GM04504 (cell line): ENCODE measurements around the gene TFF2.

ENCODE experiments used
- DNase-seq: peaks from one replicate; pipeline ENCODE4 v3.0.0-alpha.2; 2012; ENCODE audit warnings: low read depth

The TFF2 gene

DNA sequence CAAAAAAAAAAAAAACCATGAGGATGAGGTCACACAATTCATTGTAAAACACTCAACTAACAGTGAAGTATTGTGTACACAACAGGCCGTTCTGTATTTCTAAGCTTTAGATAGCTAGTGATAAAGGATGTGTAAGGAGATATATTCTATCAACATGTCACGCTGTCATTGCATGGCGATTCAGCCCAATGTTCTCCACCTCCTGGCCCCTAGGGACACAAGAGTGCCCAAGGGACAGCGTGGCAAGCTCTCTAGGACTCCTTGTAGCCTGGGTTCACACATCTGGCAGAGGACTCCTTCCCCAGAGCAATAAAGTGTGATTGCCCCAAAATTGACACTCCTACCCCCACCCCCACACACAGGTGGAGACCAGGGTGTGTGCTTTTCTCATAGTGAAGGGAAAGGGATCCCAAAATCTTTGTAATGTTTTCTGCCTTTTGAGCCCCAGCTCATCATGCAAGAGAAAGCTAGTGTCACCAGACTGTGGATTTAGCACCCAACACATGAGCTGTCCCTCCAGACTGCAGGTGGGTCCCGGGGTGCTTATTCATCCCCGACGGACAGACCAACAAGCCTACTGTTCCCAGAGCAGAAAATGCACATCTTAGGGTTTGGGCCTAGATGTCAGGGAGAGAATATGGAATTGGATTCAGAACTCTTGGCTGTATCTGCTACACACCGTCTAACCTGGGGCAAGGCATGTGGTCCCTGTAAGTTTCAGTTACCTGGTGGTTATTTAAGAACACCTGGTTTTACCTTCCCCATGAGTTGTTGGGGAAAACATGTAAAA is 33.6 kb upstream of the TFF2 start:
- DNase-seq = no peak

- DNase-seq = no peak
Measured at GRCh38 chr21:42383331-42383730, 32.5 kb upstream of the TFF2 start.

GRCh38 chr21:42382915-42383314 is 32.1 kb upstream of the TFF2 start:
- no peak for DNase-seq

- DNase-seq = no peak
Measured at GRCh38 chr21:42381347-42381984, 30.7 kb upstream of the TFF2 start.

DNA sequence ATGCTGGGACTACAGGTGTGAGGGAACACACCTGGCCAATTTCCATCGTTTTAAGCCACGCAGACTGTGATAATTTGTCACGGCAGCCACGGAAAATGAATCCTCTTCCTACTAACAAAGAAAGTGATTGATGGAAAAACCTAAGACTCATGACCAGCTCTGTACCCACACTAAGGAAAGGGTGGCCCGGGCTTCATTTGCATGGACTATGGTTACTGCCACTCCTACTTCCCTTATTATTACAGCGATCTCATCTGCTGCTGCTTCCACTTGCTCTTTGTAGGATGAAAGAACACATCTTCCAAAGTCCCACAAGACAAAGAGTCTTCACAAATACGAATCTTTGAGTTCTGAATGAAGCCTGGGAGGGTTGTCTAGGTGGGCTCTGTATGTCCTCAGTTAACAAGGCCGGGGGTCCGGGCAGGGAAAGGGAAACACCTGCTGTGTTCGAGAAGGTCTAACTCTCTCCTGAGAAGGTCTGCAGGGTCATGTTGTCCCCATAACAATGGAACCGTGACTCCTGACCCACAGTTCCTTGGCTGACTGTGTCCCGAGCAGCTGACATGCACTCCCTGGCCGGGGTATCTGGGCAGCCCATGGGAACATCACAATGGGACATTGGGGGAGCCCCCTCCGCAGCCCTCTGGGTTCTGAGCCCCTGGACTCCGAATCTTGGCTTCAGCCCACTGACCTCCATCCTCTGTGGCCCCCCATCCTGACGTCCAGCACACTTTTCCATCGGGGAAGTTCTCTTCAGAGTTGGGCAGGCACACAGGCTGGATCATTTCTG is 28.8 kb upstream of the TFF2 start:
- no peak for DNase-seq

- DNase-seq = no peak
Measured at GRCh38 chr21:42378418-42378817, 27.6 kb upstream of the TFF2 start.

- no peak for DNase-seq
Measured at GRCh38 chr21:42377951-42378340, 27.2 kb upstream of the TFF2 start.

GRCh38 chr21:42377211-42377950 is 26.6 kb upstream of the TFF2 start:
- no peak for DNase-seq

- no peak for DNase-seq
Measured at GRCh38 chr21:42376338-42376982, 25.7 kb upstream of the TFF2 start.

DNA sequence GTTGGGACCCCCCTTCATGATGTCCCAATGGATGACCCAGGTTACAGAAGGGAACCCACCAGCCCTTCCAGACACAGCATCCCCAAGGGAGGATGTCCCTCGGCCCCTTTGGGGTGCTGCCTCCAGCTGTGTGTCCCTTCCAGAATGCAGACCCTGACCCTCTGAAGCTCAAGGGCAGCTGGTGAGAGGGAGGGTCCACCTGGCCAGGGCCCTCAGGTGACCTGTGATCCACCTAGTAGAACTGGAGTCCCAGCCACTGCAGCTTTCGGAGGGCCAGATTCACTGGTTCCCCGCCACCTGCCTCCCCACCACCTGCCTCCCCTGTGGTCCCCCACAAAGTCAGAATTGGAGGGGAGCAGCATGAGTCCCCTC is 25.2 kb upstream of the TFF2 start:
- DNase-seq = no peak

GRCh38 chr21:42375506-42375905 is 24.7 kb upstream of the TFF2 start:
- DNase-seq = no peak

- no peak for DNase-seq
Measured at GRCh38 chr21:42374864-42375499, 24.2 kb upstream of the TFF2 start.

- no peak for DNase-seq
Measured at GRCh38 chr21:42374457-42374856, 23.7 kb upstream of the TFF2 start.

- DNase-seq = no peak
Measured at GRCh38 chr21:42373908-42374455, 23.2 kb upstream of the TFF2 start.

DNA sequence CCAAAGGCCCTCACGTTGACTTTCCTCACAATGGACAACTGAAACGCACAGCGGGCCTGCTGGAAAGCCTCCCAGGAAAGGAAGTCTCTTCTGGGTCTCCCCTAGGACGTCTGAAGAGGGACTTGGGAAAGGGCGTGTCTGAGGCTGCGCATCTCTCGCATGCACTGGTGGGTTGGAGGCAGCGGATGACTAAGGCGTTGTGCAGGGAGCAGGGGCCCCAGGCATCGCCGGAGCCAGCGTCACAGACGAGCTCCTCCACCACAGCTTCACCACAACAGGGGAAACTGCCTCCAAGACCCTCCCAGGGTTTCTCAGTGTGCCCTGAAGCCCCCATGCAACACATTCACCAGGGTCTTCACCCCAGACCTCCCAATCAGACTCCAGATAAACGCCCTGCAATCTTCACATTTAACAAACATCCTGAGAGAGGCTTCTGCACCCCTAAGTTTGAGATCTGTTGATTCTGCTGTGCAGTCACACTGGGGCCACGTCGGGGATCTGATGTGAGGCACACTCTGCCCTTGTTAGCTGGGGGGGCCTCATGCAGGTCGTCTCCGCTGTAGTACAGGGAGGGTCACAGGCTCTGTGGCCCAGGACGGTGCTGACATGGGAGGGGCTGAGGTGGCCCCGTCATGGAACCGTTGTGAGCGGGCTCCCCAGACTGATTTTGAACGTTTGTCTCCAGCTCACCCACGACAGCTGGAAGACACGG is 22.6 kb upstream of the TFF2 start:
- no peak for DNase-seq

GRCh38 chr21:42370894-42371654 is 20.3 kb upstream of the TFF2 start:
- no peak for DNase-seq

DNA sequence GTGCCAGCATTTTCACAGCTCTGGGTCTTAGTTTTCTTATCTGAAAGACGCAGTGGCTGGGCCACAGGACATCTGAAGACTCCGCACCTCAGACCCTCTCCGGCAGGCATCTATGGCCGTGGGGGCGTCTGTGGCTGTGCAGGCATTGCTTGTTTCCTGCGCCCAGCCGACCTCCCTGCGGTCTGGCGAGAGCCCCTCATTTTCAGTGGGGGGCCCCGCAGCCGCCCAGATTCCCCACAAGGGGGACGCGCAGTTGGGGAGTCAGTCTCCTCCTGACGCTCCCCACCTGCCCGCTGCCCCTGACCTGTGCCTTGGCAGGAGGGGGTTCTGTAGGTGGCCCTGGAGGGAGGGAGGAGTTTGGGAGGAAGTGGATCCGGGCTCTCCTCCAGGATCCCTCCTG is 19.0 kb upstream of the TFF2 start:
- DNase-seq = no peak

- DNase-seq = no peak
Measured at GRCh38 chr21:42367367-42368165, 16.8 kb upstream of the TFF2 start.
